GM18520 (cell line): ENCODE data around the gene BMS1.
"Not testable (repeated sequence)": the region's sequence is repeated elsewhere in the genome, so short reads cannot be mapped to it uniquely, and the experiment has no call there.

Experiments used
- ATAC-seq: cut with Tn5 transposase; IDR thresholded peaks from one replicate; pipeline ENCODE4 v1.9.1; 2021; ENCODE audit not compliant: unreplicated experiment

BMS1 gene

GRCh38 chr10:42790835-42791234, 8.2 kb downstream of the BMS1 start:
- no peak for ATAC-seq

DNA sequence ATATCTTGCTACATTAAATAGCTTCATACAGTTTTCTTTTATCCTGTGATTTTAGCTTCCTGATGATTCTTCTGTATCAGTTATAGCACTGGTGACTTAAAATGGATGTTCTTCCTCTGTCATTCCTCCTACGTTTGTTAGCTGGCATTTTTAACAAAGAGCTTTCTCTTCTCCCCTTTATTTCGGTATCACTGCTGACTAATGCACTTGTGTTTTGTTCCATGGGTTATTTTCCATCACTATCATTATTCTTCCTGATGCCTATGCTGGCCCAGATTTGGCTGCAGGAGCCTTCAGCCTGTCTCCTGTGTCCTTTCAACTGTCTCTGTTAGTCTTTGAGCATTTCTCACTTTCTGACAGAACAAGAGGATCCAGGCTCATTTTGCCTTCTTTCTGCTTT, 13.1 kb downstream of the BMS1 start:
- no peak for ATAC-seq

DNA sequence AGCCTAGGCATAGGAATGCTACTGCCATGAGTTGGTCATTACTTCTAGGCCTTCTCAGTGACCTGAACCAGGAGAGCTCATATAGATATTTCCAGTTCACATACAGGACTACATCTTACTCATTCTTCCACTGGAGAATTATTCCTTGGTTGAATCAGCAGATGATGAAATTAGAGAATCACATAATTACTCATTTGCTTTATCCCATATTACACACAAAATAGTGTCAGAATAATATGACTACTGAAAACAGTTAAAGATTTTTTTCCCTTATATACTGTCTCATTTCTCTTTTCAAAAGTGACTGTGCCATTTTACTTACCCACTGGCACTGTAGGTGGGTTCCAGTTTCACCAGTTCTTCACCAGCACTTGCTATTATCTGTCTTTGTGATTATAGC, 18.5 kb downstream of the BMS1 start:
- no peak for ATAC-seq

GRCh38 chr10:42802876-42803275, 20.3 kb downstream of the BMS1 start:
- ATAC-seq = no peak

DNA sequence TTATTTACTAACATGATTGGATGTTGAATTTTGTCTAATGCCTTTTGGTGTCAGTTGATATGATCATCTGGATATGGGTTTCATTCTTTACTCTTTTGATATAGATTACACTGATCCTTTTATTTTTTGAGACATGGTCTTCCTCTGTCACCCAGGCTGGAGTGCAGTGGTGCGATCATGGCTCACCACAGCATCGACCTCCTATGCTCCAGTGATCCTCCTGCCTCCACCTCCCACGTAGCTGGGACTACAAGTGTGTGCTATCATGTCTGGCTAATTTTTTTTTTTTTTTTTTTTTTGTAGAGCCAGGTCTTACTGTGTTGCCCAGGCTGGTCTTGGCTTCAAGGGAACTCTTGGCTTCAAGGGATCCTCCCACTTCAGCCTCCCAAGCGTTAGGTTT, 27.1 kb downstream of the BMS1 start:
- ATAC-seq = no peak

DNA sequence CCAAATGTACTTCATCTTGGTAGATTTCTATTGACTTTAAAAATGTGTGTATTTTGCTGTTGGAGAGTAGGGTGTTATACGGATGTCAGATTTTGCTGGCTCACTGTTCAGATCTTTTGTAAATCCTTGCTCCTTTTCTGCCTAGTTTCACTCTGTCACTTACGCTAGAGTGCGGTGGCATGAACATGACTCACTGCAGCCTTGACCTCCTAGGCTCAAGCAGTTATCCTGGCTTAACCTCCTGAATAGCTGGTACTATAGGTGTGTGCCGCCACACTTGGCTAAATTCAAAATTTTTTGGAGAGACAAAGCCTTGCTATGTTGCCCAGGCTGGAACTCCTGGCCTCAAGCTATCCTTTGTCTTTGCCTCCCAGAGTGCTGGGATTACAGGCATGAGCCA, 29.4 kb downstream of the BMS1 start:
- no peak for ATAC-seq

DNA sequence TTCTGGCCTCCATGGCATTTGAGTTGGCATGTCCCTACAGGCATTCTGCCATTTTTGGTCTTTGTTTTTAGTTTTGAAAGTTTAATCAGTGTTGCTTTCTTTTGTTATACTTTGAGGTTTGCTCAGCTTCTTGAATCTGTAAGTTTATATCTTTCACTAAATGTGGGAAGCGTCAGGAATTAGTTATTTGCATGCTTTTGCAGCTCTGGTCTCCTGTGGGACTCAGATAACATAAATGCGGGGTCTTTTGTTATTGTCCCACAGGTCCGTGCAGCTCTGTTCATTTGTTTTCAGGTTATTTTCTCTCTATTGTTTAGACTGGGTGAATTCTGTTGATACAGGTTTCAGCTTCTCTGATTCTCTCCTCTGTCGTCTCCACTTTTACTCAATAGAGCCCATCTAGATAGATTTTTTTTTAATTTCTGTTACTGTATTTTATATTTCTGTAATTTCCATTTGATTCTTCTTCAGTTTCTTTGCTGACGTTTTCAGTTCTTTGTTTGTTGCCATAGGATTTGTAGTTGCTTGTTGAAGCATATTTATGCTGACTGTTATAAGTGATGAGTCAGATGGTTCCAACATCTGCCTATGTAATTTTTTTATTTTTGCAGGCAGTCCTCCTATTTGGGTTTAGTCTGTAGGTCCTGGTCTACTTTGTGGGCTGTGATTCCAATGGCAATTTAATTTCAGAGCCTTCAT, 31.5 kb downstream of the BMS1 start:
- not testable (repeated sequence) for ATAC-seq

DNA sequence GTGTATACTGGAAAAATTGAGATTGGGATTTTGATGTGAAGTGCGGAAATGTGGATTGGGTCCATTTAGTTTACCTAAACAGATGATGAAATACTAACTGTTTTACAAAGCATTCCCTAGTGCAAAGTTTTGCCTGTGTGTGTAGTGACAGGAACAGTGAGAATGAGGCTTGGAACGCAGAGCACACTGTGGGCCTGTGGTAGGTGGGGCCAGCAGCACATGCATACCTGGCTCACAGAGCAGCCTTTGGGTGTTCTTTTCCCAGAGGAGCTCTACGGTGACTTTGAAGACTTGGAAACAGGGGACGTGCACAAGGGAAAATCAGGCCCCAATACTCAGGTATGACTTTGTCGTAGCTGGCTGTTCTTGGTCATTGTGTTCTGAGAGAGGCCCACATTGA, 33.7 kb downstream of the BMS1 start:
- not testable (repeated sequence) for ATAC-seq

- no peak for ATAC-seq
These were observed 34.3 kb downstream of the BMS1 start for GRCh38 chr10:42816912-42817311.

GRCh38 chr10:42817417-42817816, 34.8 kb downstream of the BMS1 start:
- ATAC-seq = not testable (repeated sequence)

DNA sequence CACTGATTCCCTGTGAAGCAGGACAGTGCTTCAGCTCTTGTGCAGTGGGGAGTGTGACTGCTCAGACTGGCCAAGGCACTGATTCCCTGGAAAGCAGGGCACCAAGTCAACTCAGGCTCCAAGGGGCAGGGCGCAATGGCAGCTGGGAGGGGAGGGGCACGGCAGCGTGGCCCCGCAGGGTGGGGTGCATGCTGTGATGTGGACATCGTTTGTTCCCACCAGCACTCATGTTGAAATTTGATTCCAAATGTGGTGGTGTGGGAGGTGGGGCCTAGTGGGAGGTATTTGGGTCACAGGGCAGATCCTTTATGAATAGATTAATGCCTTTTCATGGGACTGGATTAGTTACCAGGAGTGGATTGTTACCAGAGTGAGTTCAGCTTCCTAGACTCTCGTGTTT, 44.2 kb downstream of the BMS1 start:
- not testable (repeated sequence) for ATAC-seq

GRCh38 chr10:42827201-42827600, 44.6 kb downstream of the BMS1 start:
- ATAC-seq = no peak

- not testable (repeated sequence) for ATAC-seq
These were observed 45.8 kb downstream of the BMS1 start for GRCh38 chr10:42828391-42828790.

- no peak for ATAC-seq
These were observed 47.6 kb downstream of the BMS1 start for GRCh38 chr10:42830237-42830636.

- ATAC-seq = no peak
These were observed 53.5 kb downstream of the BMS1 start for GRCh38 chr10:42836096-42836495.

- no peak for ATAC-seq
These were observed 54.3 kb downstream of the BMS1 start for GRCh38 chr10:42836771-42837468.

- ATAC-seq = not testable (repeated sequence)
These were observed 62.2 kb downstream of the BMS1 start for GRCh38 chr10:42844810-42845209.

GRCh38 chr10:42847261-42847660, 64.7 kb downstream of the BMS1 start:
- ATAC-seq = not testable (repeated sequence)

DNA sequence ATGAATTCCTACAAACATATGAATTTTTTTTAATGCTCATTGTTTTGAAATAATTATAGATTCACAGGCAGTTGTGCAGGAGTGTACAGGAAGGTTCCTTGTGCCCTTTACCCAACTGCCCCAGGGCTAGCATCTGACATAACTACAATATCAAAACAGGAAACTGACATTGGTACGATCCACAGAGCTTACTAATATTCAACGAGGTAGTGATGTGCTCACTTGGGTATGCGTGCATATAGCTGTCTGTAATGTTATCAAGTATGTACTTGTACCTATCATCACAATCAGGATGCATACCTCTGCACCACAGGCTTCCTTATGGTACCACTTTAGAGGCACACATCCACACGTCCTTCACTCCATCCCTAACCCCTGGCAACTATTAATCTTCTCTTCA, 68.3 kb downstream of the BMS1 start:
- no peak for ATAC-seq

DNA sequence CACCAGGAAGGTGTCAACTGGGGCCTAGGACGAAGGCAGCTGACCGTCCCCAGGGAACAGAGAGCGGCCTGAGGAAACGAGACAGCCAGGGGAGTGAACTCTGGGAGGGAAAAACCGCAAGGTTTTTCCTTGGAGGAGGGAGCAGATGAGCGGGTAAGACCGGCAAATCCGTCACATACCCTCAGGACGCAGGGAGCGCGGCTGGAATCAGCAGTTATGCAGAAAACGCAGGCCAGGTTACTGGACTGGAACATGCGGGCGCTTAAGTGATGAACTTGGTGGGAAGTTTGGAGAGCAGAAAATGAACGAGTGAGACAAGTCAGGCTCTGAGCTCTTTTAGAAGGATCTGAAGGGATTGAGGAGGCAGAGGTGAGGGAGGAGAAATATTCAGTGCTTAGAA, 76.7 kb downstream of the BMS1 start:
- no peak for ATAC-seq

DNA sequence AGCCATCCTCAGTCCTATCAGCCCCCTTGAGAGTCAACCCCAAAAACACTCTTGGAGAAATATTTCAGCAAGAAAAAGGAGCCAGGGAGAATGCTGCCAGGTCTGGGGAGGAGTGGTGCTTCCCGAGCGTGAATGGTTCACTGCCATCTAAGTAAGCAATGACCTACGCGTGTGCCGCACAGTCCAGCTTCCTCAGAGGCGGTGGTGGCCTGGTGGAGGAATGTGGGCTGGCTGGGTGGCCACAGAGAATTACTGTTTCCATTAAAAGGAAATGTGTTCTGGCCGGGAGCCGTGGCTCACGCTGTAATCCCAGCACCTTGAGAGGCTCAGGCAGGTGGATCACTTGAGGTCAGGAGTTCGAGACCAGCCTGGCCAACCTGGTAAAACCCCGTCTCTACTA, 77.4 kb downstream of the BMS1 start:
- not testable (repeated sequence) for ATAC-seq

DNA sequence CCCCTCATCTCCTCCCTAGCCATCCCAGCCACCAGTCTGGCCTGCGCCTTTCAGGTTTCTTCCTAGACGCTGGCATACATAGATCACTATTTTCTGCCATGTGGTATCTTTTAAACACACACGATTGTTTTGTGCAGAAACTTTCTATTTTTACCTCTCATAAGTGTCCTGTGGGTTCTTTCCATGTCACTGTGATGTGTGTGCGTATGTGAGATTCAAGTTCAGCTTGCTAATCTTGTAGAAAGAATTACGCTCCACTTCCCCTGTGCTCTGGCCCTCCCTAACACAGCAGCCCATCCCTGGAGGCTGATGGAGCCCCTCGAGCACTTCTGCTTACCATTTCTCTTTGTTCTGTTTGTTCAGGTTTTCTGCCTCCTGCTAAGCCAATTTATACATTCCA, 80.2 kb downstream of the BMS1 start:
- ATAC-seq = not testable (repeated sequence)

DNA sequence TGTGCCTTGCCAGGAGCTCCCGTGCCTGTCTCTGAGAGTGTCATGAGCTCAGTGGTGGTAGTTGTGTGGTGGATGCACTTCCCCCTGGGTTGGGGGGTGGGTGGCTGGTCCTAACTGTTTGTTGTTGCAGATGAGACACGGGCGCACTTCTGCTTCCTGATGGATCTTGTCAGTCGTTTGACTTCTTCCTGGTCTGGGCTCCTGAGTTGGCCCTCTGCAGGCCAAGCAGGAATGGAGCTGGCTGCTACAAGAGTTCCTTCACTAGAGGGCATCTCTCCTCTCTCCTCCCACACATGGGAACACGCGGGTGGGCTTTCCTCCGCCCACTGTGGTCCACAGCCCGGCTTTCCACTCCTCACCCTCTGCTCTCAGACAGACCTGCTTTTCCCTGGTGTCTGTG, 82.0 kb downstream of the BMS1 start:
- no peak for ATAC-seq
